Measurements from ENCODE around the gene ERC2.

DNA sequence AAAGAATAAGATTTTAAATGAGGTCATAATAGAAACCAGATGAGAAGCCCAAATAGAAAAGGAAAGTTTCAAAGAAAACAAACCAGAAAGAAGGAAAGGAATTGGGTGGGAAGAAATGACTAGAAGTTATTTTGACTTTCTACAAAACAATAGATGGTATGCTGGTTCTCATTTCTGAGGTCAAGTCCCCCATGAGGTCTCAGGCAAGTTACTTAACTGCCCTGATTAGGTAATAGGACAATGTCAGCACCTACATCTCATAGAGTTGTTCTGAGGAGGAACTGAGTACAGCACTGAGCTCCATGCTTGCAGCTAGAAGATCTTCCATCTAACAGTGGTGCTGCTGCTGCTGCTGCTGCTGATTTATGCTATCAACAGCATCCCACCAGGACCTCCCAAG lies 185.9 kb downstream of the ERC2 start:
- TF ChIP-seq, protein P1, sequence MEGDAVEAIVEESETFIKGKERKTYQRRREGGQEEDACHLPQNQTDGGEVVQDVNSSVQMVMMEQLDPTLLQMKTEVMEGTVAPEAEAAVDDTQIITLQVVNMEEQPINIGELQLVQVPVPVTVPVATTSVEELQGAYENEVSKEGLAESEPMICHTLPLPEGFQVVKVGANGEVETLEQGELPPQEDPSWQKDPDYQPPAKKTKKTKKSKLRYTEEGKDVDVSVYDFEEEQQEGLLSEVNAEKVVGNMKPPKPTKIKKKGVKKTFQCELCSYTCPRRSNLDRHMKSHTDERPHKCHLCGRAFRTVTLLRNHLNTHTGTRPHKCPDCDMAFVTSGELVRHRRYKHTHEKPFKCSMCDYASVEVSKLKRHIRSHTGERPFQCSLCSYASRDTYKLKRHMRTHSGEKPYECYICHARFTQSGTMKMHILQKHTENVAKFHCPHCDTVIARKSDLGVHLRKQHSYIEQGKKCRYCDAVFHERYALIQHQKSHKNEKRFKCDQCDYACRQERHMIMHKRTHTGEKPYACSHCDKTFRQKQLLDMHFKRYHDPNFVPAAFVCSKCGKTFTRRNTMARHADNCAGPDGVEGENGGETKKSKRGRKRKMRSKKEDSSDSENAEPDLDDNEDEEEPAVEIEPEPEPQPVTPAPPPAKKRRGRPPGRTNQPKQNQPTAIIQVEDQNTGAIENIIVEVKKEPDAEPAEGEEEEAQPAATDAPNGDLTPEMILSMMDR (IDR thresholded peaks at IDR 0.05) = no peak
- no peak for TF ChIP-seq ZFX (IDR thresholded peaks at IDR 0.05; ENCODE audit: borderline replicate concordance)

Measured in 22Rv1 (cell line).